ENCODE data around the gene ELK4. TPM values are rescaled to one million over a fixed set of nuclear protein-coding genes. Genes with fewer than 3 reads are reported as not detected.

Gene ELK4
- total RNA-seq, 1 donor from 2014 or later, result 50.4 TPM

DNA sequence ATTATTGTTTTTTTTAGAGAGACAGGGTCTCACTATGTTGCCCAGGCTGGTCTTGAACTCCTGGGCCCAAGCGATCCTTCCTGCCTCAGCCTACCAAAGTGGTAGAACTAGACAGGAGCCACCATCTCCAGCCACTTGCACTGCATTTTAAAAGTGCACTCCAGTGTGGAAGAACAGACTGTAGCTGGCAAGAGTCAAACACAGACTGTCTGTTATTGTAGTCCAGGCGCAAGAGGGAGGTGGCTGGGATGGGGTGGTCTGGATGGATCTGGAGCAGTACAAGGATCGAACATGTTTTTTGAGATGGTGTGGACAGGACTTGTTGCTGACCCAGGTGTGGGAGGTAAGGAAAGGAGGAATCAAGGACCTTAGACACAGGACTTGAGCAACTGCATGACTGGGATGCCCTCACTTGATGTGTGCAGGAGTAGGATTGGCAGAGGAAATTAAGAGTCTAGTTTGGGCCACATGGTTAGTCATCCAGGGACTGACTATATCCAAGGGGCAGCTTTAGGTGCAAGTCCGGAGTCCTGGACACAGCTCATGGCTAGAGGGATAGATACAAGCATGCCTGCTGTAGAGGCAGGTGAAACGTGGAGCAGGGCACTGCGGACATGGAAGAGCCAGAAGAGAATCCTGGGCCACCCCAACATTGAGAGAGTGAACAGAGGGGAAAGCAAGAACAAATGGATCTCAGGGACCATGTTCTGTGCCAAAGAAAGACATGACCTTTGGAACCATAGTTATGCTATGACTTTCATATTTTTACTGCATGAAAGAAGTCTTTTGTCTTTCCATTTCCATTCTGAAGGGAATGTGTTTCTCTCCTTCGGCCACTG lies 42.0 kb downstream of the ELK4 start:
- H3K27me3 Mint-ChIP-seq (ENCODE audit: unreplicated experiment), result peaks cover 3% of the 10 kb centered on the region
- DNase-seq (ENCODE audit: extremely low spot score, unreplicated experiment), result peak; percentile 62
- H3K9me3 Mint-ChIP-seq (ENCODE audit: unreplicated experiment), result no peaks in the 10 kb centered on the region
- no peak overlapping the region for H3K4me3 Mint-ChIP-seq (ENCODE audit: unreplicated experiment)
- TF ChIP-seq, protein P1, sequence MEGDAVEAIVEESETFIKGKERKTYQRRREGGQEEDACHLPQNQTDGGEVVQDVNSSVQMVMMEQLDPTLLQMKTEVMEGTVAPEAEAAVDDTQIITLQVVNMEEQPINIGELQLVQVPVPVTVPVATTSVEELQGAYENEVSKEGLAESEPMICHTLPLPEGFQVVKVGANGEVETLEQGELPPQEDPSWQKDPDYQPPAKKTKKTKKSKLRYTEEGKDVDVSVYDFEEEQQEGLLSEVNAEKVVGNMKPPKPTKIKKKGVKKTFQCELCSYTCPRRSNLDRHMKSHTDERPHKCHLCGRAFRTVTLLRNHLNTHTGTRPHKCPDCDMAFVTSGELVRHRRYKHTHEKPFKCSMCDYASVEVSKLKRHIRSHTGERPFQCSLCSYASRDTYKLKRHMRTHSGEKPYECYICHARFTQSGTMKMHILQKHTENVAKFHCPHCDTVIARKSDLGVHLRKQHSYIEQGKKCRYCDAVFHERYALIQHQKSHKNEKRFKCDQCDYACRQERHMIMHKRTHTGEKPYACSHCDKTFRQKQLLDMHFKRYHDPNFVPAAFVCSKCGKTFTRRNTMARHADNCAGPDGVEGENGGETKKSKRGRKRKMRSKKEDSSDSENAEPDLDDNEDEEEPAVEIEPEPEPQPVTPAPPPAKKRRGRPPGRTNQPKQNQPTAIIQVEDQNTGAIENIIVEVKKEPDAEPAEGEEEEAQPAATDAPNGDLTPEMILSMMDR (IDR thresholded peaks at IDR 0.05), result no peak
- no peaks in the 10 kb centered on the region for H3K36me3 Mint-ChIP-seq (ENCODE audit: unreplicated experiment)
- peaks cover 12% of the 10 kb centered on the region for H3K4me1 Mint-ChIP-seq (ENCODE audit: unreplicated experiment)
- no peak overlapping the region for H3K27ac Mint-ChIP-seq (ENCODE audit: unreplicated experiment)

GRCh38 chr1:205589046-205589445 lies 42.8 kb downstream of the ELK4 start:
- DNase-seq (ENCODE audit: extremely low spot score, unreplicated experiment), result no peak
- no peak overlapping the region for H3K4me3 Mint-ChIP-seq (ENCODE audit: unreplicated experiment)
- TF ChIP-seq, protein P1 (IDR thresholded peaks at IDR 0.05), result no peak
- H3K36me3 Mint-ChIP-seq (ENCODE audit: unreplicated experiment), result no peaks in the 10 kb centered on the region
- peaks cover 3% of the 10 kb centered on the region for H3K27me3 Mint-ChIP-seq (ENCODE audit: unreplicated experiment)
- no peaks in the 10 kb centered on the region for H3K9me3 Mint-ChIP-seq (ENCODE audit: unreplicated experiment)
- H3K27ac Mint-ChIP-seq (ENCODE audit: unreplicated experiment), result no peak overlapping the region
- peaks cover 12% of the 10 kb centered on the region for H3K4me1 Mint-ChIP-seq (ENCODE audit: unreplicated experiment)

DNA sequence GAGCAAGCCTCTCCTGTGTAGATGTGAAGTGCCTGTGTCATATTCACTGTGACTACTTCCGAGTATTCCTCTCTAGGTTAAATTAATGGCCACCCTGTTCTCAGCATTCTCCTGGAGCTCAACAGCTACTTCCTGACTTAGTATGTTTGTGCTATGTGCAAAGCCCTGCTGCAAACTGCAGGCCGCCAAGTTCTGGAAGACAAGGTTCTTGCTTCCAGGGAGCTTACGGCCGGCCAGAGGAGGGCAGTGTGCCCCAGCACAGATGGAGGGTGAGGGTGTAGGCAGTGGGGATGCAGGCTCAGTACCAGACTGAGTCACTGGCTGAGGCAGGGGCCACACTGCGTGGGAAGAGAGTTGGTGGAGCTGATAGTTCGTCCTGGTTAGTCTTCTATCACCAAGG lies 43.2 kb downstream of the ELK4 start:
- TF ChIP-seq, protein P1 (IDR thresholded peaks at IDR 0.05), result peak; percentile 43
- no peak for DNase-seq (ENCODE audit: extremely low spot score, unreplicated experiment)

DNA sequence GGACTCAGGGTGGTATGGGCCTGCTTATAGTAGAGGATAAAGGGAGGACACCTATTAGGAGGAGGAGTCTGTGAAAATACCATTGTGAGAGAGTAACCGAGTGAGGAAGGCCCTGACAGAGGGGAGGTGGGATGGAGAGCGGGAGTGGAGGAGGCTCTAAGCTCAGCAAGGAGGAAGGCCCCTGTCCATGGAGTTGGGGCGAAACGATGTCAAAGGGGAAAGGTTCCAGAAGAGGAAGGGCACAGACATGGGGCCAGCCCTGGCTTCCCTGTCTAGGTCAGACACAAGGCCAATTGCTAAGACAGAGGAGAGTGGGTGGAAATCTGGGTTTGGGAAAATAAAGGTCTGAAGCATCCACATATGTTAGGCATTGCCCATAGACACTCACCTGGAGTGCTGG lies 44.2 kb downstream of the ELK4 start:
- TF ChIP-seq, protein P1 (IDR thresholded peaks at IDR 0.05), result no peak
- H3K4me1 Mint-ChIP-seq (ENCODE audit: unreplicated experiment), result peaks cover 15% of the 10 kb centered on the region
- peaks cover 7% of the 10 kb centered on the region for H3K27me3 Mint-ChIP-seq (ENCODE audit: unreplicated experiment)
- H3K27ac Mint-ChIP-seq (ENCODE audit: unreplicated experiment), result no peak overlapping the region
- H3K36me3 Mint-ChIP-seq (ENCODE audit: unreplicated experiment), result no peaks in the 10 kb centered on the region
- no peak for DNase-seq (ENCODE audit: extremely low spot score, unreplicated experiment)
- no peak overlapping the region for H3K4me3 Mint-ChIP-seq (ENCODE audit: unreplicated experiment)
- H3K9me3 Mint-ChIP-seq (ENCODE audit: unreplicated experiment), result no peaks in the 10 kb centered on the region

More for the DNA sequence above, 43.2 kb downstream of the ELK4 start:
- Mint-ChIP-seq H3K27me3 (ENCODE audit: unreplicated experiment) (peaks cover 3% of the 10 kb centered on the region), H3K36me3 (ENCODE audit: unreplicated experiment) (no peaks in the 10 kb centered on the region), H3K27ac (ENCODE audit: unreplicated experiment) (no peak overlapping the region), H3K4me1 (ENCODE audit: unreplicated experiment) (peaks cover 12% of the 10 kb centered on the region), H3K4me3 (ENCODE audit: unreplicated experiment) (no peak overlapping the region), H3K9me3 (ENCODE audit: unreplicated experiment) (no peaks in the 10 kb centered on the region)
